ENCODE measurements around the gene ZNF341.
A peak's percentile ranks its signal among the peaks of the same experiment; 100 is the strongest.

The ZNF341 gene

GRCh38 chr20:33803921-33804337 lies 72.1 kb downstream of the ZNF341 start:
- no peak for DNase-seq

GRCh38 chr20:33808388-33808787 lies 76.6 kb downstream of the ZNF341 start:
- no peak for DNase-seq

GRCh38 chr20:33810259-33810658 lies 78.5 kb downstream of the ZNF341 start:
- no peak for DNase-seq

GRCh38 chr20:33810885-33811775 lies 79.3 kb downstream of the ZNF341 start, which contains the start of gene CHMP4B:
TSS of gene CHMP4B (plus strand) at chr20:33811348. CDS start at chr20:33811469, 121 bp downstream.
- peak; percentile 99 for DNase-seq

- peak; percentile 57 for DNase-seq
These were observed 80.0 kb downstream of the ZNF341 start for GRCh38 chr20:33811776-33812151.

- peak; percentile 62 for DNase-seq
These were observed 80.5 kb downstream of the ZNF341 start for GRCh38 chr20:33812152-33812849.

GRCh38 chr20:33812908-33813462 lies 81.2 kb downstream of the ZNF341 start:
- peak; percentile 69 for DNase-seq

GRCh38 chr20:33814238-33814712 lies 82.5 kb downstream of the ZNF341 start:
- peak; percentile 66 for DNase-seq

GRCh38 chr20:33815671-33816070 lies 83.9 kb downstream of the ZNF341 start:
- DNase-seq: peak; percentile 74

- no peak for DNase-seq
These were observed 84.4 kb downstream of the ZNF341 start for GRCh38 chr20:33816191-33816590.

GRCh38 chr20:33817411-33817810 lies 85.6 kb downstream of the ZNF341 start:
- no peak for DNase-seq

GRCh38 chr20:33819456-33819855 lies 87.7 kb downstream of the ZNF341 start:
- DNase-seq: no peak

GRCh38 chr20:33820362-33820761 lies 88.6 kb downstream of the ZNF341 start:
- DNase-seq: no peak

- DNase-seq: peak; percentile 15
These were observed 89.6 kb downstream of the ZNF341 start for GRCh38 chr20:33821270-33821836.

- no peak for DNase-seq
These were observed 90.6 kb downstream of the ZNF341 start for GRCh38 chr20:33822423-33822822.

- DNase-seq: no peak
These were observed 91.2 kb downstream of the ZNF341 start for GRCh38 chr20:33822991-33823390.

GRCh38 chr20:33824852-33825251 lies 93.1 kb downstream of the ZNF341 start:
- no peak for DNase-seq

- DNase-seq: no peak
These were observed 93.8 kb downstream of the ZNF341 start for GRCh38 chr20:33825340-33826269.

GRCh38 chr20:33826270-33826897 lies 94.6 kb downstream of the ZNF341 start:
- DNase-seq: peak; percentile 79

GRCh38 chr20:33827109-33827508 lies 95.3 kb downstream of the ZNF341 start:
- DNase-seq: no peak

GRCh38 chr20:33827634-33828325 lies 96.0 kb downstream of the ZNF341 start:
- DNase-seq: peak; percentile 19
